HG03108 (cell line): ENCODE results near the gene GPR161.
A peak's percentile ranks its signal among the peaks of the same experiment; 100 is the strongest.
"Not testable (repeated sequence)": the region's sequence is repeated elsewhere in the genome, so short reads cannot be mapped to it uniquely, and the experiment has no call there.

ENCODE experiments used
- ATAC-seq: cut with Tn5 transposase; IDR thresholded peaks from one replicate; pipeline ENCODE4 v1.9.1; 2021; ENCODE audit warnings: moderate library complexity; ENCODE audit not compliant: unreplicated experiment

The GPR161 gene

DNA sequence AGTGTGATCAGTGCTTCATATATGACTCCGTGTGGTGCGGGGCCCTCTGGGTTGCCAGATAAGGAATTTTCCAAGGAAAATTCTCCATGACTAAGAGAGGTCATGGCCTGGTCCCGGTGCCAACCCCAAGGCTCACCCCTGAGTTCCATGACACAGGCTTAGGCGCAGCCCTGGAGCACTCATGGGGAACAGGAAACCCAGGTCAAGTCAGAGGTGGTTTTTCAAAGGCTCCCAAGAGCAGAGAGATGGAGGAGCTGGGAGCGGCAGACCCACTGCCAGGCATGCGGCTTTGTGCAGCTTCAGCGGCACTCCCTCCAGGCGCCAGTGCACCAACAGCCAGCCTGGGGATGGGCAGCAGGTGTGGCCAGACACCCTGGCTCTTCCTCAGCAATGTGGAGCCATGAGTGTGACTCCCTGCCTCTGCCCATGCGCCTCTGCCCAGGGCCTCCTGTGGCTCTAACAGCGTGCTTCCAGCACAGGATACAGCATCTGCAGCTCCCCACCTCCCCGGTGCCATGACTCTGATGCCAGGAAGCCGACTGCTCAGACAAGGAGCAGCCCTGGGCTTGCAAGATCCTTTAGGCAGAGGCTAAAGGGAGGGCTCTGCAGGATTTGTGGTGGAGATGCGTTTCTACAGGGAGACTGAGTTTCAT, 47.3 kb downstream of the GPR161 start:
- ATAC-seq: no peak

DNA sequence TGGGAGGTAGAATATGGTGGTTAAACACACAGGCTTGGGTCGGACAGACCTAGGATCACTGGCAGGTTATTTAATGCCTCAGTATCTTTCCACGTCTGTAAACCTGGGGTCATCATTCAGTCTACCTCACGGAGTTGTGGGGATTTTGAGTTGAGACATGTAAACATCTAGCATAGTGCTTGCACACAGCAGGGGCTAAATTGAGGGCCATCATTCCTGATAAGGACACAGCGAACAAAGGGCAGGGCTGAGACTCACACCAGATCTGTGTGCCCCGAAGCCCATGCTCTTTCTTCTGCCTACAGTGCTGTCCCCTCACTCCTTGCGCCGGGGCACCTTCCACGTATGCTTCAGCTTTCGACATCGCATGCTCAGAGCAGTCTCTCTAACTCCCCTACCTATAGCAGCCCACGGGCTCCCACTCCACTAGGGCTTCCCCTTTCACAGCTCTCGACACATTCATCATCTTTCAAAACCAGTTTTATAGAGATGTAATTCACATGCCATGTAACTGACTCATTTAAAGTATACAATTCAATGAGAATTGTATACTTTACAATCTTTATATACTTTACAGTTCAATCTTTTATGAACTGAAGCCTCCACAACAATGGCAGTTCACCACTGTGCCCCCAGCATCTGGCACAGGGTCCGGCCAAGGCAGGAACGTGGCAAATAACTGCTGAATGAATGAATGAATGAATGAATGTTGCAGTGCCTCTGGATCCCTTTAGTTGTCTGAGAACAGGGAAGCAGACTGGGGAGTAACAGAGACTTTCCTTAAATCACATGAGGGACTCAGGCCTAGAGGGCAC, 48.0 kb downstream of the GPR161 start:
- no peak for ATAC-seq

DNA sequence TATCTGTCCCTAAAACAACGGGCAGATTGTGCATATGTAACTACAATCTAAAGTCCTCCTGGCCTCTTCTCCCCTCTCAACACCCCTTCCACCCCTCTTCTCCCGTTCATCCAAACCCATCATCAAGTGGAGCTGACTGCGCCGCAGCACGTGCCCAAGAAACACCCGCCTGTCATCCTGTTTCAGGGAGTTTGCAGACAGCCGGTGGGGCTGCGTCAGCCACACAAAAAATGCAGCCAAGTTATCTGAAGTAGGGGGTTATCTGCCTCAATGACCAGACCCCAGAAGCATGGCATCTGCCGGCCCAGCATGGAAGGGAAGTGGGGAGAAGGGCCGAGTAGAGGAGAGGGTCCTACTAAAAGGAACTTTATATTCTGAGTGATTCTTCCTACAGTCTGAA, 49.0 kb downstream of the GPR161 start:
- ATAC-seq: no peak

DNA sequence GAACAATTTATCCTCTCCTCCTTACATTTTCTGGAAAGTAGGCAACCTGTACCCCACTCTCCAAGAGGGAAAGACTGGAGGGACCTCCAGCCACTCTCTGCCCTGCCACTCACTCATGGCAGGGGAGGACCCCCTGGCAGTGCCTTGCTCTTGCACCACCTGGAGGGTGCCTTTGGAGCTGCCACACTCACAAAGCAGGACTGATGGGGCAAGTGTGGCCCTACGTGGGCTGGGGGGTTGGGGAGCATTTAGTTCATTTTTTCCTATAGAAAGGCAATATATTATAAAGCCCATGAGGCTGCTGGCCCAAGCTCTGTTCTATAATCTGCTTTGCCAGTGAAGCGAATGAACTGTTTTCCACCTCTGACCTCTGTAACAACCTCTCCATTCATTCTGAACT, 50.3 kb downstream of the GPR161 start:
- no peak for ATAC-seq

DNA sequence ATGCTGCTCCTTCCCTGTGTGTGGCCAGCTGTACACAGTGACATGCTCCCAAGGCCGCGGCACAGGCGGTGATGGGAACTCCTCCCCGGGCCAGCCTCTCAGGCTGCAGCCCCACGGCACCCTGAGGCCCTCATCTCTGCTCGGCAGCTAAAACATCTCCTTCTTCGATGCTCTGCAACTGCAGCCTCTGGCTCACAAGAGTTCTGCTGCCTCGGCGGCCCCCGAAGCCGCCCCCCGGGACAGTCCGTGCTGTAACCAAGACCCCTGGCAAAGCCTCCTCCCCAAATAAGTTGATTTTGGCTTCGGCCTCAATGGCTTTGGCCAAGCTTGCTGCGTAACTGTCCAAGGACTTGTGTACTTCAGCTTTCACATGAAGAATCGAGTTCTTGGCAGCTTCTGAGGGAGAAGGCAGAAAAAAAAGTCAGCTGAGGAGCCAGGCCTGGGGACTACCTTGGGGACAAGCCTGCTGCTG, 51.3 kb downstream of the GPR161 start:
- ATAC-seq: no peak

DNA sequence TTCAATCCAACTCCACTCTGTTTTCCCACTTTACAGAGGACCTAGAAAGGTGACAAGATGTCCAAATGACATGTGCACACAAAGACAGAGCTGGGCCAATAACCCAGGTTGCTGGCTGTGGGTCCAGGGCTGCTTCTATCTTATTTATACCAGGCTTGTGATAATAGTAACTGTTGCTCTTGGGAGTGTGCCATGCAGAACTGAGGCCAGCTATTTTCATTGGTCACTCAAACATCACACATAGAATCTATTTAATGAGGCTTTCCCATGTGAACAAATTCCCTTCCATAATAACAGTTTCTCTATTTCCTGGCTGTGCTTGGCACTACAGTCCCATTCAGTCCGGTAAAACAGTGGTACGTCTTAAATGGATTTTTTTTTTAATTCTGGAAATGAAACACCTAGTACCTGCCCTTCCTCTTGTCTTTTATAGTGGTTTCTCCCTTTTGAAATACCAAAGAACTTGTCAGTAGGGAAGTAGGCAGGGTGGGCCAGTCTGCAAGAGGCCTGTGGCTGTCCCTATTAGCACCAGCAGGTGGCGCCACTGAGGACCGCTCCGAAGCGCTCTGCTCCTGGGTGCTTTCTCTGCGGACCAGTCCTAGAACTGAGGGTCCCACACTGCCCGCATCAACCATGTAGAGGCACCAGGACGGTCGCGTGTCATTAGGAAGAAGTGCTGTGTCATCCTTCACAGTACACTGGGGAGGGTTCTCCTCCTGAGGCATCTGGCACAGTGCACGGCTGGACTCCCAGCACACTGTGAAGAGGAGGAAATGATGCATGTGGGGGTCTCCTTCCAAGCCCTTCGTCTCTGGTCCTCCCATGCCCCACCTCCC, 52.1 kb downstream of the GPR161 start:
- no peak for ATAC-seq

DNA sequence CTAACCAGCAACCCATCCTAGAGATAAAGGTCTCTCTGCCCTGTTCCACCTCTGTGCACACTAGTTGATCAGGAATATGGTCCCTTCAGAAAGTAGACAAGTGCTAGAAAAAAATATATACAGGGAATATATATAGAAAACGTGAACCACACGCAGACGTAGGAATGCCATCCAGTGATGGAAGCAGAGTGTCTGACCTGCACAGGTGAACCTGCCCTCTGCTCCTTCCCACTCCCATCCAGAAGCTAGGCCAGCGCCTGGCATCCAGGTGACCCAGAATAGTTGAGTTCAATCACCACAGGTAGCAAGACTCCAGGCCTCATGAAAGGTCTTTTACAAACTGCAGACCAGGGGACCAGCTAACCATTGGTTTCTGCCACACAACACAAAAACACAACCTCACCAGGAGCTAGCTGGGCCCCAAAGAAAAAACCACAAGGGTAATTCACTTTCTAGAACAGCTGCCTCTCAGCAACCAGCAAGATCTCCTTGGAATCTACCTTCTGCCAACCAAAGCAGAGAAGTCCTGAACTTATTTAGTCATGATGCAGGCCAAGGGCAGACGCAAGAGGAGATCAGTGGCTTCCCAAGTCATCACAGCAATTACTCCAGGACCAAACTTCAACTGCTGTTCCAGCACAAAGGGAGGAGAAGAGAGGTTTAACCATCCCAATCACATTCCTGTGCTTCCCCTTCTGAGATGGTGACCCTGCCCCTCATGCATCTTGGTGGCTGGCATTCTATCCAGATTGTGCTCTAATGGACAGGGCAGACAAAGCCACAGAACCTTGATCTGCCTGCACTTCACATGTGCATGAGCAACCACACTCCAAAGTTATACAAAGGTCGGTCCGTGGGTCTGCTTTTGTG, 53.0 kb downstream of the GPR161 start:
- no peak for ATAC-seq

DNA sequence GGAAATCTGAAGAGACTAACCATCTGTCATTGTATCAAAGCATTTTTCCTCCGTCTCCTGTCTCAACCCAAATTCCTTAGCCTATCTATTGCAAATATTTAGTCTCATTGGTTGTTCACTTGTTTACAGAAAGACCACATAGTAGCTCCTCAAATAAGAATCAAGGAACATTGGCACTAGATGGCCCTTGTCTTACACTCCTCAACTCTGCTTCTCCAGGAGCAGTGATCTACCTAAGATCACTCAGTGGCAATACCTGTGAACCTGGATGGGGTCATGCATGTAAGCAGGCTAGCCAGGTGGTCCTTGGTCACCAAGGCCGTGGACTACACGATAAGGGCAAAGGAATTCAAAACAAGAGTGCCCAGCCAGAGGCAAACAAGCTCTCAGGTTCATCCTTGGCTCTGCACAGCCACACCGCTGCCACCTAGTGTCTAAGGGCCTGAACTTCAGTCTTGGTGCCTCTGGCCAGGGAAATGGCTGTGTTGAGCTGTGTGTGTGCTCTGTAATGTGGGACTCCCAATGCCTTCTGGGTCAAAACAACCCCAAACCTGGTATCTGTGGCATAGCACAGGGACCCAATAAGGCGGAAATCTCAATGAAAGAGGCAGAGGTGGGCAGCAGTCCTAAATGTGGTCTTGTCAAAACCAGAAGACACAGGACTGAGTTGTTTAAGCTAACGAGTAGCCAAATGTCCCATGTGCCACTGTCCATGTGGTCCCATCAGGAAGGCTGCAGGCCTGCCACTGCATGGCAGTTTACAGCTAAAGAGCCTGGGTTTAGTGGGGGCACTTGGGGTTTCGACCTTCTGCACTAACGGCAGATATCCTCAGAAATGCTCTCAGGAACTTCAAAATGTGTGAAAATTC, 54.5 kb downstream of the GPR161 start:
- ATAC-seq: peak; percentile 67

DNA sequence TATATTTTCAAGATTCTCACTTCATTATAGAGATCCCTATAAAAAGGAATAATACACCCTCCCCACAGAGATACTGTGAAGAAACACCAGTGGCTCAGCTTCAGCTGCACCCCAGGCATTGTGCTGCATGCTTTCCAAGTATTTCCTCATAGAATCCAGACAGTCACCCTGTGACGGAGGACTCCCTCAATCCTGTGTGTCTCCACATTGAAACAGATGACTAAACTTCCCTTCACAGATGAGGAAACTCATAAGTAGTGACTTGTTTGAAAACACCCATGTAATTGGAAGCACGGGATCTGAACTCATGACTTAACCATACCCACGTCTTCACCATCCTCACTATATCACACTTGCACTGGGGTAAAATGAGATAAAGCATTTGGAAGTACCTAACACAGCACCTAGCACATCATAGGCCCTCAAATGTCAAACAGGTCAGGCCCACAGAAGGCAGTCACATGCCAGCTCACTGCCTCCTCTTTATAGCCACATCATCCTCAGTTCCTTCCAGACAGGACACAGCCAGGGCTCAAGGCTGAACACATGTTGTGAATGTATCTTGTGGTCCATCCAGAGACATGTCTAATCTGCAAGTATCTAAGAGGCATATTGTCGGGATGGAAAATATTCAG, 55.2 kb downstream of the GPR161 start:
- ATAC-seq: no peak

DNA sequence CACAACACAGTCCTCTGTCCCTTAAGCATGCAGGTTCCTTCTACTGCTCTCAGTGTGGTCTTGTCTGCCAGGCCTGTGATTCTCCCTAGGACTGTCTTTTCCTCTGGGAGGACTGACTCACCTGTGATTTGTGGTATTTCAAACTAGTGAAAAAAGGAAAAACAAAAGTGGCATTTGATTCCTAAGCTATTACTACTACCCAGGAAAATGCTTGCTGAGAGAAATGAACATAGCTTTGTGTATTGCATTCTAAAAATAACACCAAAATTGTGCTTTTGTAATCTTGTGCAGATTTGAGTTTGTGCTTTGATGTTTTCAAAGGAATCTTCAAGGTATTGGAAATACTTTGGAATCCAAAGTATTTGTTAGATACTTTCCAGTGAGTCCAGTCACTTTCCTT, 57.0 kb downstream of the GPR161 start:
- no peak for ATAC-seq

DNA sequence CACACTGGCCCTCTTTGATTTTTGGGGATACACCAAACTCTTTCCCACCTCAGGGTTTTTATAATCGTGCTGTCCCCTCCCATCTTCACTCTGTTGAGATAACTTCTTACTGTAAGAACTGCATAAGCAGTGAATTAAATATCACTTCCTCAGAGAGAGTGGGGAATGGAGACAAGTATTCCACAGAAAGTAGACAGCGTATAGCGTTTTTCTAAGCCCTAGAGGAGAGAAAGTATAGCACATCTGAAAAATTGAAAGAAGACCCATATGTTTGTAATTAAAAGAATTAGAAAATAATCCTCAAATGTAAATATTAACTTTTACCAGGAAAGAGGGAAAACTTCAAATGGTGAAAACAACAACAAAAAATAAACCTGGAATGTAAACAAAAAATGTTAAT, 67.3 kb downstream of the GPR161 start:
- ATAC-seq: no peak

DNA sequence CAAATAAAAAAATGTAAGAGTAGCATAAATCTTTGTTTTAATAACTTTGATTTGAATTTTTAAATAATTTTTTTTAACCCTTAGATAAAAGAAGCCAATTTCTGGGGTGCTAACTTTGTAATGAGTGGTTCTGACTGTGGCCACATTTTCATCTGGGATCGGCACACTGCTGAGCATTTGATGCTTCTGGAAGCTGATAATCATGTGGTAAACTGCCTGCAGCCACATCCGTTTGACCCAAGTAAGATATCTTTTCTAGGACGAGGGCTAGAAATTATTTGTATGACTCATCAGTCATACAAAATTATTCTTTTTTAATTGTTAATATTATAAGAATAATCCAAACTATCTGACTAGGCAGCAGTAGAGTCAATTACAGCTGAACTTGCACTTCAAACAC, 71.2 kb downstream of the GPR161 start:
- ATAC-seq: no peak

DNA sequence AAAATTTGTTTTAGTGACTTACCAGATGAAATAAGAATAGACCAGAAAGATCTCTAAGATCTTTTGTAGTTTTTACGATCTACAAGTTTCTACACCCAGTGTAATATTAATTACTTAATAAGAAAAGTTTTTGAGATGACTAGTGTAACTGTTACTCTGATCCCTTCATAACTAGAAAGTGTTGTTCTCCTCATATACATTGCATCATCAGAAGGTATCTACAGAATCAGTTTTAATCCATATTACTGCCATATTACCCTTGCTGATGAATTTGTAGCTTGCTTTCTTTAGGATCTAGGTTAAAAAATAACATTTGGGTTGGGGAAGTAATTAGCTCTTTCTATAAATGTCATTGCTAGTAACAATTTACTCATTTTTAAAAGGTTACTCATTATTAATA, 72.5 kb downstream of the GPR161 start:
- ATAC-seq: no peak

DNA sequence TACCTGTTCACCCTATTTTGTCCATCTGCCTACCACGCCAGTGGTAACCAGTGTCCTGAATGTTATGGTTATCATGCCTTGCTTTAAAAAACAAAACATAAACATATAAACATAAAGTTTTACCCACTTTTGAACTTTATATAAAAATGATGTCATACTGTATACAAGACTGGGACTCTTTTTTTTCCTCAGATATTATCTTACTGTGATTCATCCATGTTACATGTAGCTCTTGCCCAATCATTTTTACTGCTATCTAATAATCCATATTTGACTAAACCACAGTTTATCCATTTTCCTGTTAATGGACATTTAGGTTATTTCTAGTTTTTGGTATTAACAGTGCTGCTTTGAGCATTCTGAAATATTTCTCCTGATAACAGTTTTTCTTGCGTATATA, 78.8 kb downstream of the GPR161 start:
- ATAC-seq: no peak

DNA sequence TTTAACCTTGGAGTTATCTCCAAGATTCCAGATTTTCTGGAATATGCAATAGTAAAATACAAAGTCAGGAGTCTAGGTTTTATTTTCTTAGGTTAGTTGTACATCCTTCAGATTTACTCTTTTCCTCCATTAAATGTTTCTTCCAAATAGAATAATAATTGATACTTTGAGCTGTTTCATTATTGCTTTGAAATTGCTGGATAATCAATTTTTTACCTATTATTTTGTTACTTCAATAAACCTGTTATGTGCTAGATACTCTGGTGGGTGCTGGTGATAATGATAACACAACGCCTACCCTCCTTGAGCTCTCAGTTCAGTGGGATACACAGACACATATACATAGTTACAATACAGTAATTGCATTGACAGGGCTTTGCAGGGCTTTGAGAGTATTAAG, 79.4 kb downstream of the GPR161 start:
- no peak for ATAC-seq

DNA sequence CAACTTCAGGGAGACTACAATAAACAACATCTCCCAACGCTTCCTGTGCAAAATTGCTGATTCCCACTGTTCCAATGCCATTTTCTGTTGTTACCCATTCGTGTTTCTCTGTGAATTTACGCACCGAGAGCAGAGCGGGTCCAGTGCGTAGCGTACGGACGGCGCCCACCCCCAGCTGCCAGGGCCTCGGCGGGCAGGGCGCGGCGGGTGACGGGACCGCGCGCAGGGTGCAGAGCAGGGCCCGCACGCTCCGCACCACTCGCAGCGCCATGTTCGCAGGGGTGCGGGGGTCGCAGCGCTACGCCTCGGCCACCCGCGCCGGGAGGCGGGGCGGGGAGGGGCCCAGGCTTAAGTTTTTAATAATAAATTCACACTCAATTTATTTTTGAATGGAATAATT, 80.6 kb downstream of the GPR161 start:
- not testable (repeated sequence) for ATAC-seq

DNA sequence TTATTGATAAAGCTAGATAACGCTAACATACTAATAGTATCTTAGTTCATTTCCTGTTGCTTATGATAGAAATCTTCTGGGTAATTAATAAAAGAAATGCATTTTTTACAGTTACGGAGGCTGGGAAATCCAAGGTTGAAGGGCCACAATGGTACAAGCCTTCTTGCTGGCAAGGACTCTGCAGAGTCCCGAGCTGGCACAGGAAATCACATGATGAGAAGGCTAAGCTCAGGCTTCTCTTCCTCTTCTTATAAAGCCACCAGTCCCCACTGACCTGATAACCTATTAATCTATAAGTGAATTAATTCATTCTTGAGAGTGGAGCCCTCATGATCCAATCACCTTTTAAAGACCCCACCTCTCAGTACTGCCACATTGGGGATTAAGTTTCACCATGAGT, 82.6 kb downstream of the GPR161 start:
- ATAC-seq: no peak

DNA sequence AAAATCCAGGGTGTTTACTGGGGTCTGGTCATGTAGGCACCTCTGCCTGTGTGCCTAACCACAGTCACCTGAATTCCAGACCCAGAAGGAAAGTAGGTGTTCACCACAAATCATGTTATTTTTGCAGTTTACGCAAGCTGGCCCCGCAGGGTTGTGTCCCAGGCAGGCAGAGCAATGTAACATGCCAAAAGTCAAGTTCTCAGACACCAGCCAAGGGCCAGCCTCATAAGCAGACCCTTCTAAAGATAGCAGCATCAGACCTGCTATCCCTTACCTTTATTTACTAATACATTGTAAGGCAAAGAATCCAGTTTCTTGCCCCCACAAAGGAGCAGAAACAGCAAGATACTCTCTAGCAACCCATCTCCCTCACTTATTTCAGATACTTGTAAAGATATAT, 83.0 kb downstream of the GPR161 start:
- no peak for ATAC-seq

DNA sequence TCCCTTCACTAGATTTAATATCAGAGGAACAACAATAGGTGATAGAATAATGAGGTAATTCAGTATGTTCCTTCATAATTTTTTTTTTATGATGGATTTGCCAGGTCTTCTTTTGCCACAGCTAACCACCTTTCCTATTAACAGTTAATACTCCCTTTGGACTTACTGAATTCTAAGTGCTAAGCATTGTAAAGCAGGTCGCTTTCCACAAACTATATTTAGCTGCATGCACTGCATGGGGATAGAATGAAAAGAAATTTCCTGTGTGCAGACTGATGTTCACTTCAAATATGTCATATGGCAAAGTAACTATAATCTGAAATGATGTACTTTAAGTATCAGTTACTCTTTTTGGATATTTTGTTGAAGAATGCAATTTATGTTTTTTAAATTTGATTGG, 85.8 kb downstream of the GPR161 start:
- ATAC-seq: no peak
